Right lung (tissue), 5 donors: Measurements from ENCODE around the gene NAA40. TPM values are rescaled to one million over a fixed set of nuclear protein-coding genes. Genes with fewer than 3 reads are reported as not detected.

ENCODE experiments used
- DNase-seq, 2 donors: peaks; one replicate each; pipeline ENCODE4 v3.0.0-alpha.2; 2013
- polyA plus RNA-seq, 5 donors: library from polyadenylated mRNA; unstranded; fragments of 120-200 nt; gene quantifications; one replicate each; pipeline versions ENCODE4 v1.2.1 to v1.2.3, GENCODE V29; 2013; ENCODE audit warnings: inconsistent platforms in 1 of 5, low replicate concordance in 1 of 5; ENCODE audit not compliant: insufficient read length in 5 of 5, insufficient read depth in 1 of 5

The NAA40 gene
- polyA plus RNA-seq, 5 donors, result 24.8 to 31.1 (median 28.0) TPM

- peak; percentile 86 to 87 for DNase-seq
Measured at GRCh38 chr11:63986156-63986931, 47.5 kb downstream of the NAA40 start, which contains the start of gene OTUB1. OTUB1 (plus strand) TSS chr11:63986438; CDS start chr11:63986457, 19 bp downstream.

- DNase-seq, result no peak
Measured at GRCh38 chr11:63986932-63987513, 48.2 kb downstream of the NAA40 start.

GRCh38 chr11:63991558-63991957 is 52.8 kb downstream of the NAA40 start:
- DNase-seq, result no peak

- DNase-seq, result no peak
Measured at GRCh38 chr11:63993100-63993499, 54.3 kb downstream of the NAA40 start.

GRCh38 chr11:63993993-63994392 is 55.2 kb downstream of the NAA40 start:
- DNase-seq, result no peak

GRCh38 chr11:63996512-63996911 is 57.7 kb downstream of the NAA40 start:
- no peak for DNase-seq

- no peak for DNase-seq
Measured at GRCh38 chr11:63997104-63997700, 58.4 kb downstream of the NAA40 start.

GRCh38 chr11:63997801-63998337 is 59.1 kb downstream of the NAA40 start:
- no peak for DNase-seq

GRCh38 chr11:63998558-63999348 is 60.0 kb downstream of the NAA40 start:
- no peak for DNase-seq

GRCh38 chr11:63999349-64000025 is 60.7 kb downstream of the NAA40 start:
- peak in 1 of 2 donors; percentile 38 for DNase-seq

- peak in 1 of 2 donors; percentile 68 for DNase-seq
Measured at GRCh38 chr11:64000026-64000739, 61.4 kb downstream of the NAA40 start.

GRCh38 chr11:64000740-64001483 is 62.1 kb downstream of the NAA40 start:
- DNase-seq, result no peak

- DNase-seq, result peak in 1 of 2 donors; percentile 52
Measured at GRCh38 chr11:64001484-64002420, 63.0 kb downstream of the NAA40 start.

- no peak for DNase-seq
Measured at GRCh38 chr11:64003807-64004589, 65.2 kb downstream of the NAA40 start.

- no peak for DNase-seq
Measured at GRCh38 chr11:64004590-64004984, 65.8 kb downstream of the NAA40 start.

GRCh38 chr11:64005691-64006090 is 66.9 kb downstream of the NAA40 start:
- DNase-seq, result no peak

GRCh38 chr11:64006398-64006797 is 67.6 kb downstream of the NAA40 start:
- no peak for DNase-seq
